HUES6 (cell line): Measurements from ENCODE around the gene SHISA6.

Experiments
- H3K27ac ChIP-seq: 2 replicates; pipeline ENCODE4 v1.7.0; 2013; ENCODE audit warnings: low read depth, mild to moderate bottlenecking, low read length, inconsistent platforms
- H3K27me3 ChIP-seq: 2 replicates; pipeline ENCODE4 v1.6.1; 2013; ENCODE audit warnings: low read length; ENCODE audit not compliant: control insufficient read depth, insufficient read depth
- H3K36me3 ChIP-seq: 2 replicates; pipeline ENCODE4 v1.6.1; 2013; ENCODE audit warnings: low read length; ENCODE audit not compliant: control insufficient read depth, insufficient read depth
- H3K4me1 ChIP-seq: 2 replicates; pipeline ENCODE4 v1.6.1; 2013; ENCODE audit warnings: low read length; ENCODE audit not compliant: control insufficient read depth, insufficient read depth
- H3K4me3 ChIP-seq: 2 replicates; pipeline ENCODE4 v1.5.1; 2013; ENCODE audit warnings: low read depth, low read length
- H3K9ac ChIP-seq: one replicate; pipeline ENCODE4 v1.6.1; 2013; ENCODE audit warnings: mild to moderate bottlenecking, low read length
- H3K9me3 ChIP-seq: 2 replicates; pipeline ENCODE4 v1.6.1; 2013; ENCODE audit warnings: low read depth, low read length; ENCODE audit not compliant: control insufficient read depth, insufficient read depth

SHISA6 gene

GRCh38 chr17:11488407-11488806, 247.4 kb downstream of the SHISA6 start:
- Histone ChIP-seq H3K27ac (no peak overlapping the region), H3K4me3 (no peak overlapping the region), H3K4me1 (peaks cover 10% of the 10 kb centered on the region), H3K27me3 (peaks cover 3% of the 10 kb centered on the region; the same call in 1 of the 2 replicates), H3K9me3 (no peaks in the 10 kb centered on the region), H3K9ac (no peak overlapping the region), H3K36me3 (no peaks in the 10 kb centered on the region)

- Histone ChIP-seq H3K27me3 (peaks cover 3% of the 10 kb centered on the region; the same call in 1 of the 2 replicates), H3K9me3 (no peaks in the 10 kb centered on the region)
These were observed 249.2 kb downstream of the SHISA6 start for GRCh38 chr17:11490171-11490755.

GRCh38 chr17:11492511-11492910, 251.5 kb downstream of the SHISA6 start:
- H3K9ac ChIP-seq = no peak overlapping the region
- no peaks in the 10 kb centered on the region for H3K36me3 ChIP-seq
- H3K9me3 ChIP-seq = no peaks in the 10 kb centered on the region
- H3K4me3 ChIP-seq = no peak overlapping the region
- H3K27ac ChIP-seq = no peak overlapping the region
- H3K27me3 ChIP-seq = peaks cover 3% of the 10 kb centered on the region; the same call in 1 of the 2 replicates
- peaks cover 13% of the 10 kb centered on the region for H3K4me1 ChIP-seq

More at GRCh38 chr17:11490171-11490755, 249.2 kb downstream of the SHISA6 start:
- Histone ChIP-seq H3K27ac (no peak overlapping the region), H3K36me3 (no peaks in the 10 kb centered on the region), H3K9ac (no peak overlapping the region), H3K4me3 (no peak overlapping the region), H3K4me1 (peaks cover 21% of the 10 kb centered on the region)

GRCh38 chr17:11493936-11494335, 252.9 kb downstream of the SHISA6 start:
- no peak overlapping the region for H3K4me3 ChIP-seq
- H3K27me3 ChIP-seq = peaks cover 3% of the 10 kb centered on the region; the same call in 1 of the 2 replicates
- no peak overlapping the region for H3K9ac ChIP-seq
- no peaks in the 10 kb centered on the region for H3K9me3 ChIP-seq
- H3K27ac ChIP-seq = no peak overlapping the region
- H3K36me3 ChIP-seq = no peaks in the 10 kb centered on the region
- H3K4me1 ChIP-seq = peaks cover 13% of the 10 kb centered on the region

GRCh38 chr17:11495613-11496012, 254.6 kb downstream of the SHISA6 start:
- Histone ChIP-seq H3K27ac (no peak overlapping the region), H3K27me3 (0 out of 2 replicates have a peak, but pooled peaks cover 3% of the 10 kb centered on the region), H3K9ac (no peak overlapping the region)

GRCh38 chr17:11499881-11500280, 258.9 kb downstream of the SHISA6 start:
- Histone ChIP-seq H3K4me1 (peaks cover 4% of the 10 kb centered on the region; the same call in 1 of the 2 replicates), H3K4me3 (no peak overlapping the region), H3K27me3 (no peaks in the 10 kb centered on the region), H3K27ac (no peak overlapping the region), H3K9me3 (no peaks in the 10 kb centered on the region), H3K9ac (no peak overlapping the region), H3K36me3 (no peaks in the 10 kb centered on the region)

More at GRCh38 chr17:11495613-11496012, 254.6 kb downstream of the SHISA6 start:
- H3K9me3 ChIP-seq = no peaks in the 10 kb centered on the region
- no peak overlapping the region for H3K4me3 ChIP-seq
- H3K36me3 ChIP-seq = no peaks in the 10 kb centered on the region
- peaks cover 13% of the 10 kb centered on the region for H3K4me1 ChIP-seq

- Histone ChIP-seq H3K27ac (no peak overlapping the region), H3K4me3 (no peak overlapping the region), H3K36me3 (no peaks in the 10 kb centered on the region), H3K9me3 (no peaks in the 10 kb centered on the region), H3K4me1 (peaks cover 4% of the 10 kb centered on the region; the same call in 1 of the 2 replicates), H3K27me3 (no peaks in the 10 kb centered on the region), H3K9ac (no peak overlapping the region)
These were observed 262.5 kb downstream of the SHISA6 start for GRCh38 chr17:11503308-11504035.

GRCh38 chr17:11506635-11507034, 265.6 kb downstream of the SHISA6 start:
- Histone ChIP-seq H3K4me3 (no peak overlapping the region), H3K27me3 (peaks cover 7% of the 10 kb centered on the region; the same call in 1 of the 2 replicates), H3K27ac (no peak overlapping the region), H3K36me3 (no peaks in the 10 kb centered on the region), H3K4me1 (peaks cover 4% of the 10 kb centered on the region; the same call in 1 of the 2 replicates), H3K9ac (no peak overlapping the region), H3K9me3 (no peaks in the 10 kb centered on the region)

- Histone ChIP-seq H3K4me1 (peaks cover 7% of the 10 kb centered on the region; the same call in 1 of the 2 replicates), H3K9me3 (no peaks in the 10 kb centered on the region), H3K27me3 (peaks cover 7% of the 10 kb centered on the region; the same call in 1 of the 2 replicates), H3K4me3 (no peak overlapping the region), H3K27ac (no peak overlapping the region), H3K9ac (no peak overlapping the region), H3K36me3 (no peaks in the 10 kb centered on the region)
These were observed 270.7 kb downstream of the SHISA6 start for GRCh38 chr17:11511696-11512095.

GRCh38 chr17:11514565-11514964, 273.6 kb downstream of the SHISA6 start:
- H3K9ac ChIP-seq = no peak overlapping the region

More at GRCh38 chr17:11514565-11514964, 273.6 kb downstream of the SHISA6 start:
- Histone ChIP-seq H3K27me3 (peaks cover 7% of the 10 kb centered on the region; the same call in 1 of the 2 replicates), H3K27ac (no peak overlapping the region), H3K4me1 (peaks cover 7% of the 10 kb centered on the region; the same call in 1 of the 2 replicates), H3K4me3 (no peak overlapping the region), H3K36me3 (no peaks in the 10 kb centered on the region), H3K9me3 (no peaks in the 10 kb centered on the region)
